ENCODE data around the gene GARNL3.

DNA sequence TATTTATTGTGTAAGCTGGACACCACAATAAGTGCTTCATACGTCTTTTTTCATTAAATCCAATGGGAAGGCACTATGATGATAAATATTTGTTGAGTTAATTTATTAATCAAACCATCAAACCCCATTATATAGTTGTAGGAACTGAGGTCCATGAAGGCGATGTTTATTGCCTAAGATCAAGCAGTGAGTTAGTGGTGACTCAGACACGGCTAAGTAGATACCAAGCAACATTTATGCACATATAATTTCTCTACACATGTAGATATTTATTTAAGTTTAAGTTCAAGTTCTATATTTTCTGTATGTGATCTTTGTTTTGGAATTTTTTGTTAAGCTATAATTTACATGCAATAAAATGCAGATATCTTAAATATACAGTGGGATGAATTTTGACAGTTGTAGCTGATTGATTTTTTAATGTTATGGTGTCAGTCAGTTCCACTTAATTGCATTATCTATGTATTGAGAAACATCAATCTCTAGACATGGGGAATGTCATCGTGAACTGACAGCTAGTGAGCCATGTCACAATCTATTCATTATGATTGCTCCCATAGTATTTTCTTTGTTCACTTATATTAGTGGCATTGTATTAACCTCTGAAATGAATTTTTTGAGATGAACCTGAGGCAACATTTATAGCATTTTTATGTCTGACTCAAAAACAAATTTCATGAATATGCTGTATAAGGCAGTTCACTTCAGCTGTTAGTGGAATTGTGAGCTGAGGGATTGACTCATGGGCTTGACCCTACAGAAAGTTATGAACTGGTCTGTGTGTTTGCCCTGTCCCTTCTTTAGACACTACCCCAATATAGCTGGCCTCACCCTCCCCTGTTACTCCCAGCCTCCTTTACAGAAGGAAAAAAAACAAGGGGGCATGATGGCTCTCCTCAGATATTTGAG is 11.9 kb upstream of the GARNL3 start:
- TF ChIP-seq SP1 (IDR thresholded peaks at IDR 0.05): no peak
- no peak for TF ChIP-seq SP1 (CRISPR knock-in tag; IDR thresholded peaks at IDR 0.05)
- no peak for TF ChIP-seq XBP1 (CRISPR knock-in tag; IDR thresholded peaks at IDR 0.05)
- TF ChIP-seq TSC22D2 (CRISPR knock-in tag; IDR thresholded peaks at IDR 0.05; ENCODE audit: borderline replicate concordance): no peak
- no peak for TF ChIP-seq U2AF1 (optimal IDR thresholded peaks at IDR 0.05; ENCODE audit: low read depth, low read length)
- TF ChIP-seq CHCHD3 (CRISPR knock-in tag; IDR thresholded peaks at IDR 0.05): no peak
- no peak for TF ChIP-seq NFIC (IDR thresholded peaks at IDR 0.05; ENCODE audit: low read length)
- TF ChIP-seq RAD21 (CRISPR knock-in tag; IDR thresholded peaks at IDR 0.05): no peak
- no peak for TF ChIP-seq PHF21A (CRISPR knock-in tag; IDR thresholded peaks at IDR 0.05)
- TF ChIP-seq ATF2 (CRISPR knock-in tag; IDR thresholded peaks at IDR 0.05): no peak
- TF ChIP-seq EP300 (IDR thresholded peaks at IDR 0.05; ENCODE audit: low read depth in 2 of 2, low read length in 2 of 2): no peak
- TF ChIP-seq EP300 (CRISPR knock-in tag; IDR thresholded peaks at IDR 0.05; ENCODE audit: borderline replicate concordance): no peak
- no peak for TF ChIP-seq ZNF253 (CRISPR knock-in tag; IDR thresholded peaks at IDR 0.05; ENCODE audit: borderline replicate concordance)
- no peak for TF ChIP-seq ATRX (CRISPR knock-in tag; IDR thresholded peaks at IDR 0.05; ENCODE audit: borderline replicate concordance)
- TF ChIP-seq MYC (CRISPR knock-in tag; IDR thresholded peaks at IDR 0.05; ENCODE audit: borderline replicate concordance): no peak
- TF ChIP-seq, protein P1, sequence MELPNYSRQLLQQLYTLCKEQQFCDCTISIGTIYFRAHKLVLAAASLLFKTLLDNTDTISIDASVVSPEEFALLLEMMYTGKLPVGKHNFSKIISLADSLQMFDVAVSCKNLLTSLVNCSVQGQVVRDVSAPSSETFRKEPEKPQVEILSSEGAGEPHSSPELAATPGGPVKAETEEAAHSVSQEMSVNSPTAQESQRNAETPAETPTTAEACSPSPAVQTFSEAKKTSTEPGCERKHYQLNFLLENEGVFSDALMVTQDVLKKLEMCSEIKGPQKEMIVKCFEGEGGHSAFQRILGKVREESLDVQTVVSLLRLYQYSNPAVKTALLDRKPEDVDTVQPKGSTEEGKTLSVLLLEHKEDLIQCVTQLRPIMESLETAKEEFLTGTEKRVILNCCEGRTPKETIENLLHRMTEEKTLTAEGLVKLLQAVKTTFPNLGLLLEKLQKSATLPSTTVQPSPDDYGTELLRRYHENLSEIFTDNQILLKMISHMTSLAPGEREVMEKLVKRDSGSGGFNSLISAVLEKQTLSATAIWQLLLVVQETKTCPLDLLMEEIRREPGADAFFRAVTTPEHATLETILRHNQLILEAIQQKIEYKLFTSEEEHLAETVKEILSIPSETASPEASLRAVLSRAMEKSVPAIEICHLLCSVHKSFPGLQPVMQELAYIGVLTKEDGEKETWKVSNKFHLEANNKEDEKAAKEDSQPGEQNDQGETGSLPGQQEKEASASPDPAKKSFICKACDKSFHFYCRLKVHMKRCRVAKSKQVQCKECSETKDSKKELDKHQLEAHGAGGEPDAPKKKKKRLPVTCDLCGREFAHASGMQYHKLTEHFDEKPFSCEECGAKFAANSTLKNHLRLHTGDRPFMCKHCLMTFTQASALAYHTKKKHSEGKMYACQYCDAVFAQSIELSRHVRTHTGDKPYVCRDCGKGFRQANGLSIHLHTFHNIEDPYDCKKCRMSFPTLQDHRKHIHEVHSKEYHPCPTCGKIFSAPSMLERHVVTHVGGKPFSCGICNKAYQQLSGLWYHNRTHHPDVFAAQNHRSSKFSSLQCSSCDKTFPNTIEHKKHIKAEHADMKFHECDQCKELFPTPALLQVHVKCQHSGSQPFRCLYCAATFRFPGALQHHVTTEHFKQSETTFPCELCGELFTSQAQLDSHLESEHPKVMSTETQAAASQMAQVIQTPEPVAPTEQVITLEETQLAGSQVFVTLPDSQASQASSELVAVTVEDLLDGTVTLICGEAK (IDR thresholded peaks at IDR 0.05): no peak
- TF ChIP-seq, protein P1 (CRISPR knock-in tag; IDR thresholded peaks at IDR 0.05): no peak
